SKM-1 treated with dmso at 0.1 percent for 144 hours (cell line): ENCODE data around the gene GCSH.
"Not testable (repeated sequence)": the region's sequence is repeated elsewhere in the genome, so short reads cannot be mapped to it uniquely, and the experiment has no call there.

Experiments used
- DNase-seq: peaks from one replicate; lab custom pipeline; 2025; ENCODE audit not compliant: unreplicated experiment; lab: John Stamatoyannopoulos, UW

GCSH gene

GRCh38 chr16:81095953-81096714 lies at the start of gene GCSH:
Gene GCSH (minus strand): TSS chr16:81096395. CDS start chr16:81096278, 117 bp downstream.
- peak; percentile 98 for DNase-seq

- no peak for DNase-seq
Observed at GRCh38 chr16:81143921-81144471, 47.8 kb upstream of the GCSH start.

DNA sequence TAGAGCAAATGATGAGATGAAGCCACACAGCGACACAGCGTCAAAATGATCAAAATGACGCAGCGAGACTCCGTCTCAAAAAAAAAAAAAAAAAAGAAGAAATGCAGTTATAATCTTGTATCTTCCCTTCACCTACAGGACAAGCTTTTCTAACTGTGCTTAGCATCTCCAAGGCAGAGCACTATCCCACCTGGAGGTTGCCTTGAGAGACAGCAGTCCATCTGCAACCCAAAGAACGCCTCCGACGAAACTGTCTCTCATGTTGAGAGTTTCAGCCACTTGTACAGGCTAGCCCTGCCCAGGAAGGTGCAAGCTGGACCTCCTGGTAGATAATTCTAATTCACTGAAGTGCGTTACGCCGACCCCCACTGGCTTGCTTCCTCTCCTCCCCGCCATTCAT lies 46.7 kb upstream of the GCSH start:
- DNase-seq, result no peak

GRCh38 chr16:81140930-81141780 lies 45.0 kb upstream of the GCSH start:
- DNase-seq, result no peak

- DNase-seq, result no peak
Observed at GRCh38 chr16:81138831-81139557, 42.8 kb upstream of the GCSH start.

DNA sequence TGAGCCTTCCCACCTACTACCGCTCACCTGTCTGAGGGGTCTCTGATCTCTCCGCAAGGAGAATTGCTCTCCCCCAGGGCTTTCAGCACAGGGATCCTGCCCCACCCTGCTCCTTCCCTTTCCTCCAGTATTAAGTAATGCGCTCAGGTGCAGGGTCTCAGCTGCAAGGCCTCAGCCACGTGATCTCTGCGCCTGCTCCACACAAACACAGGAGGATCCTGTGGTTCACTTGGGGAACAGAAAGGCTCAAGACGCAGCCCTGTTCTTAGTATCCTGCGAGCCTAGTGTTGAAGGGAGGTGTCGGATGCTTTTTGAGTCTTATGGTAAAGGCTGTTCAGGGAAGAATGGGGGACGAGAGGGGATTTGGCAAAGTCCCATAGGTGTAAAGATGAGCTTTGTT lies 41.6 kb upstream of the GCSH start:
- DNase-seq, result no peak

- no peak for DNase-seq
Observed at GRCh38 chr16:81136390-81137335, 40.5 kb upstream of the GCSH start.

GRCh38 chr16:81130126-81130525 lies 33.9 kb upstream of the GCSH start:
- DNase-seq, result no peak

DNA sequence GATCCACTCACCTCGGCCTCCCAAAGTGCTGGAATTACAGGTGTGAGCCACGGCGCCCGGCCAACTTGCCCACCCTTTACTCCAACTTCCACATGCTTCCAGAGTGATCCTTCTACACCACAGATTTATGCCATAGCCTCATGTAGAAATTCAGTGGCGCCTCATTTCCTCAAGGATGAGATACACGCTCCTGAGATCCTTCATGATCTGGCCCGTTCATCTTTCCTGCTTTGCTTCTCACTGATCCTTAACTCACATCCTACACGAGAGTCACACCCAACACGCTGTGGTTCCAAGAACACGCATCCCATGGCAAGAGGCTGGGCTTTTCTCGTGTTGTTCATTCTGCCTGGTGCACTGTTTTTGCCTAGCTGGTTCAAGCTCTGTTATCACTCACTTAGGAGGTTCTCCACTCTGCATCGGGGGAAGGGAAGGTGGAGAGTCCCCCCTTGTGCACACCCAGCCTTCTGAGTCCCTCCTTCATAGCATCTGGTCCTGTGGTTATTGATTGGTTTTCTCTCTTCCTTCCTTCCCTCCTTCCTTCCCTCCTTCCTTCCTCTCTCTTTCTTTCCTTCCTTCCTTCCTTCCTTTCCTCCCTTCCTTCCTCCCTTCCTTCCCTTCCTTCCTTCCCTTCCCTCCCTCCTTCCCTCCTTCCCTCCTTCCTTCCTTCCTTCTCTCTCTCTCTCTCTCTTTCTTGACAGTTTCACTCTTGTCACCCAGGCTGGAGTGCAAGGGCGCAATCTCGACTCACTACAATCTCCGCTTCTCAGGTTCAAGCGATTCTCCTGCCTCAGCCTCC lies 32.7 kb upstream of the GCSH start:
- DNase-seq, result no peak

- DNase-seq, result no peak
Observed at GRCh38 chr16:81127051-81127450, 30.9 kb upstream of the GCSH start.

- DNase-seq, result no peak
Observed at GRCh38 chr16:81123092-81123852, 27.1 kb upstream of the GCSH start.

- DNase-seq, result no peak
Observed at GRCh38 chr16:81121474-81121990, 25.3 kb upstream of the GCSH start.

DNA sequence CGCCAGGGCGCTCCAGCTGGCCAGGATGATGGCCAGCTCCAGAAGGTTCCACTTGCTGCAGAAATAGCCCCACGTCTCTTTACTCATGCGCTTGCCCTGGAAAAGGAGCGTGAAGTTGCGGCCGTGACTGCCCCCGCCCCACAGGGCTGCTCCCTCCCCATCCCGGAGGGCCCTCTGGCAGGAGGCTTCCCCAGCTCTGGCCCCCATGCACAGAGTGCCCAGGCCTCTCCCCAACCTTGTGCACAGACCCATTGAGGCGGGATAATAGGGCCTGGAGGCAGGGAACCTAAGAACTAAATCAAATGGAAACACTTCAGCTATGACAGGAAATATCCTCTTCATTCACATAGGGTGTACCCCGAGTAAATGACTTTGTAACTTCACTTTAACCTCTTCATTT lies 21.2 kb upstream of the GCSH start:
- no peak for DNase-seq

- DNase-seq, result no peak
Observed at GRCh38 chr16:81116285-81116684, 20.1 kb upstream of the GCSH start.

DNA sequence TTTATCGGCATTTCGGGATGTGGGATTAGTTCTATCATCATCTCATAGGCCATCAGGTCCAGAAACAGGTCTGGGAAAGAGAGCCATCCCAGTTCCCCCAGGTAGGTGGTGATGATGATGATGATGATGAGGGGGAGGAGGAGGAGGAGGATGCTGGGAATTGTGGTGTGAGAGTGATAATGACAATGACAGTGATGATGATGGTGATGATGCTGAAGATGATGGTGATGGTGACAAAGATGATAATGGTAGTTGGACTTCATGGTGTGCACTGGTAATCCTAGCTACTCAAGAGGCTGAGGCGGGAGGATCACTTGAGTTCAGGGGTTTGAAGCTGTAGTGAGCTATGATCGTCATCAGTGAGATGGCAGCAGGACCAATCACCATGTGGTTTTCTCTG lies 16.3 kb upstream of the GCSH start:
- DNase-seq, result no peak

DNA sequence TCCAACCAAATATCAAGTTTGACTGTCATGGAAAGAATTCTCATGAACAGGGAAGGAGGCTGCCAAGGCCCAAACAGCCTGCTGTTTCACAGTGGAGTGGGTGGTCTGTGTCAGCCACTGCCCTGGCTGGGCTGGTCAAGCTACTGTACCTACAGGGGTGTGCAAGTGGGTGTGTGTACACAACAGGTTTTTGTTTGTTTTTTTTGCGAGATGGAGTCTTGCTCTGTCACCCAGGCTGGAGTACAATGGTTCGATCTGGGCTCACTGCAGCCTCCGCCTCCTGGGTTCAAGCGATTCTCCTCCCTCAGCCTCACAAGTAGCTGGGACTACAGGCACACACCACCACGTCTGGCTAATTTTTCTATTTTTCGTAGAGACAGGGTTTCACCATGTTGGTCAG lies 13.1 kb upstream of the GCSH start:
- not testable (repeated sequence) for DNase-seq

DNA sequence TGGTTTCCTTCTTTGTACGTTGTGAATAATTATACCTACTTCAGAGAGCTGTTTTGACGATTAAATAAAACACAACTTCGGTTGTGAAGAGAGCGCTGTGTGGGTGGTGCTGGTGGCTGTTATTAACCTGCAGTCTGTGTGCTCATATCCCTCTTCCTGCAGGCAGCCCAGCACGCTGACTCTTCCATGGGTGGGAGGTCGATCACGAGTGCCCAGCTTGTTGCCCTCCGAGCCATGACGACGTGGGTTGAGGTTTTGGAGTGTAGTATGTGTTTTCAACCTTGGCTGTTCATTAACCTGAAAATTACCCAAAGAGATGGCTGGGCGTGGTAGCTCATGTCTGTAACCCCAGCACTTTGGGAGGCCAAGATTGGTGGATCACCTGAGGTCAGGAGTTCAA lies 11.3 kb upstream of the GCSH start:
- no peak for DNase-seq

DNA sequence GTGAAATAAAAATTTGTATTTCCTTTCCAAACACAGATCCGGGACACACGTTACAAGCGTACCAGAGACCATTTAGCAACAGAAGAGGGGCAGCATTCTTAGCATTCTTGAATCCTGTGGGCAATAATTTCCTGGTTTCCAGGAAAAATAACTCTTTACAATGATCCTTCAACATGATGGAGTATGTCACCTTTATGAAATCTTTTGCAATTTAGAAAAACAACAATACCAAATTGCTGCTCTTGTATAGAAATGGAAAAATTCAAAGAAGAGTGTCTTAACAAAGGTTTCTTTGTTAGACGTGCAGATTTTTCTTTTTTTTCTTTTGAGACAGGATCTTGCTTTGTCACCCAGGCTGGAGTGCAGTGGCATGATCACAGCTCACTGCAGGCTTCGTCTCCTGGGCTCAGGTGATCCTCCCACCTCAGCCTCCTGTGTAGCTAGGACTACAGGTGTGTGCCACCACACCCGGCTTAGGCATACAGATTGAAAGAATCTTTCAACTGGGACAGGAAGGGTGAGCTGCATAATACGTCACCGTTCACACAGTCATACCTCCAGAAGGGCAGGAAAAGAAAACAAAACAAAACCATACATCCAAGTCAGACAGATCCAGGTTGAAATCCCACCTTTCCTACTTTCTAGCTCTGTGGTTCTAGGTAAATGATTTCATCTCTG lies 10.8 kb upstream of the GCSH start:
- DNase-seq, result no peak
